ENCODE data around the gene PRPSAP1. TPM values are rescaled to one million over a fixed set of nuclear protein-coding genes. Genes with fewer than 3 reads are reported as not detected.

PRPSAP1 gene, protein sequence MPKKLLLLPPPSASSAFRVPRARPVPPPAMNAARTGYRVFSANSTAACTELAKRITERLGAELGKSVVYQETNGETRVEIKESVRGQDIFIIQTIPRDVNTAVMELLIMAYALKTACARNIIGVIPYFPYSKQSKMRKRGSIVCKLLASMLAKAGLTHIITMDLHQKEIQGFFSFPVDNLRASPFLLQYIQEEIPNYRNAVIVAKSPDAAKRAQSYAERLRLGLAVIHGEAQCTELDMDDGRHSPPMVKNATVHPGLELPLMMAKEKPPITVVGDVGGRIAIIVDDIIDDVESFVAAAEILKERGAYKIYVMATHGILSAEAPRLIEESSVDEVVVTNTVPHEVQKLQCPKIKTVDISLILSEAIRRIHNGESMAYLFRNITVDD
- total RNA-seq: 18.4 and 22.1 TPM in 2 replicates

DNA sequence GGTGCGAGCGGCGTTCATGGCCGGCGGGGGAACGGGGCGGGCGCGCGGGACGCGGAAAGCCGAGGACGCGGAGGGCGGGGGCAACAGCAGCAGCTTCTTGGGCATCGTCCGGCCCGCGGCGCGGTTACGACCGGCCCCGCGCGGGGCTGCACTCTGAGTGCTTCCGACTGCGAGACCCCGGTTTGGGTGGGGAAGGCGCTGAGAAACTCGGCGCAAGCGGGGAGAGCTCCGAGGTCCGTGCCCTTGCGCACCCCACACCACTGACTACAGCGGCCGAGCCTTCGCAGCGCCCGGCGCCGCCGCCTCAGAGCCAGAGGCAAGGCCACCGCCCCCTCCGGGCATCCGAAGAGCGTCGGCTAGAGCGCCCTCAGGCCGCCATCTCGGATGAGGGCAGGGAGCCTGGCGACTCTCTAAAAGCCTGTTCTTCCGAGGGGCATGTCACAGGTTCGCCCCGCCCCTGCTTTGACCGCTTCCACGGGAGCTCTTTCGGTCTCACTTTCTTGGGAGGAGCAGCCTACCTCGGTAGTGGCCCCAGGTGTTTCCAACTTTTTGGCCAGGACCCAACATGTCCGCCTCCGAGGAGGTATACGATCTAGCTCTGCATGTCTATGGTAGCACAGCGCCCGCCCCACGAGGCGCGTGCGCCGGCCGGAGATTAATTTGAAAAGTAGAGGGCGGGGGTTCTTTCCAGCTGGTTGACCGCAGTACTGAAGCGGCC lies at the start of gene PRPSAP1:
TSS of gene PRPSAP1 (minus strand) at position 318 of the 718 bp plus-strand sequence. CDS start at position 105, 213 bp downstream.

DNA sequence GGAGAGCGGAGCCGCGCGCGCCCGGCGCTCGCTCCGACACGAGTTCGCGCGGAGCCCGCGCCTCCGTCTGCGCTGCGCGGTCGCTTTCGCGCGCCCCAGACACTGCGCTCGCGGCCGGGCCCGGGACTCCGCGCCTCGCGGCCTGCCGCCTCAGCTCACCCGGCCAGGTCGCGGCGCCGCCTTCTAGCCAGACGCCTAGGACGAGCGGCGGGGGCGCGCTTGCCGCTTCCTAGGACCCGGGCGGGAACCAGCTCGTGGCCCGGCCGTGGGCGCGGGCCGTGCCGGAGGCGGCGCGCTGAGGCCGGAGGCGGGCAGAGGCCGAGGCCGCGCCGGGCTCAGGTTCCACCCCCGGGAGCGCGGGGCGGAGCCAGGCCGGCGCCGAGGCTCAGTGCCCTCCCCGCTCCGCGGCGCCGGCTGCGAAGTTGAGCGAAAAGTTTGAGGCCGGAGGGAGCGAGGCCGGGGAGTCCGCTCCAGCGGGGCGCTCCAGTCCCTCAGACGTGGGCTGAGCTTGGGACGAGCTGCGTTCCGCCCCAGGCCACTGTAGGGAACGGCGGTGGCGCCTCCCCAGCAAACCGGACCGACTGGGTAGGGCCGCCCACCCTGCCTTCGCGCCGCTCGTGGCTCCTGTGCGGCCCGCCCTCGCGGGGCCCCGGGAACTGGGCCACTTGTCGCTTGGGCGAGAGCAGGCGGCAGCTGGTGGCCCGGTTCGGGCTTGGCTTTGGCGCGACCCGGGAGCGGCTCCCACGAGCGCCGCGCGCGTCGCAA lies 30.7 kb upstream of the PRPSAP1 start, which contains the start of gene SPHK1:
TSS of gene SPHK1 (plus strand) at position 388 of the 765 bp plus-strand sequence. CDS start 1,036 bp downstream, outside the sequence.

DNA sequence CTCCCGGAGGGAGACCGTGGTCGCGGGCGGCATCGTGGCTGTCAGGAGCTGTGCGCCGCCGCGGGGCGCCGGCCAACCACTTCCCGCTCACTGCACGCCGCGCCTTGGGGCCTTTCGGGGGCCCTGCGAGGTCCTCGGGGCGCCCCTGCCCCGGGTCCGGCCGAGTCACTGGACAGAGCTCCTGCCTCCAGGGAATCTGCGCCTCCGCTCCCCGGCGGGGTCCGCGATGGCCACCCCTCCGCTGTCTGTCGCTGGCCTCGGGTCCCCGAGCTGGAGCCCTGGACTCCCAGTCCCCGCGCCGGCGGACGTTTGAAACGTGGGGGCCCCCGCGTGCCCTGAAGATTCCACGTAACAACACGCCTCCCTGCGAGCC lies 45.8 kb downstream of the PRPSAP1 start, which contains the start of gene QRICH2:
TSS of gene QRICH2 (minus strand) at position 311 of the 373 bp plus-strand sequence. CDS start at position 33, 278 bp downstream.

DNA sequence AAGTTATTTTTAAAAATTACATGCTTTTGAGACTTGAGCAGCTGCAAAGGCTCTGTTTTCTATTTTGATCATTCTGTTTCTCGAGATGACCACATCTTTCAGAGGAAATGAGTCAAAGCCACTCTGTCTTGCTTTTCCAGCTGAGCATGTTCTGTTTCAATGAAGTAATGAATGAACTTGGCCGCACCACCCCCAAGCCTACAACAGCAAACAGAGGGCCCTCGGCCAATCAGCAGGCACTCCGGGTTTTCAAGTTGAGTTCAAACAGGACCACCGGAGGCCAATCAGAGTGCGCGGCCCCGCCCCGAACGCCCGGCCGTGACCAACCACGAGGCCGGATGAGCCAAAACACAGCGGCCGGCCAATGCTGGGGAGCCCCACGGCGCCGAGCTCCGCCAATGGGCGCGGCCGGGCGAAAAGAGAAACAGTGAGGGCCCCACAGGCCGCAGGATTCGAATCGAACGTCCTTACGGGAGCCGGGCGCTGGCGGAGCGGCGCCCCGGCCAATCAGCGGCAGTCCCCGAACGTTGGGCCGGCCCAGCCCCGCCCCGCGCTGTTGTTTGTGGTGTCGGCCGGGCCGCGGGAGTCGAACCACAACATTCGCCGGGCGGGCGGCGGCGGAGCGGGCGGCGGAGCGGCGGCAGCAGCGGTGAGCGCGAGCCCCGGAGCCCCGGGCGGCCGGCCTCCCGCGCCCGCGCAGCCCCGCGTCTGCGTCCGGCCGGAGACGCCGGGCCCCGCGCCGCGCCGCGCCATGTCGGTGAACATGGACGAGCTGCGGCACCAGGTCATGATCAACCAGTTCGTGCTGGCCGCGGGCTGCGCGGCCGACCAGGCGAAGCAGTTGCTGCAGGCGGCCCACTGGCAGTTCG lies 88.7 kb downstream of the PRPSAP1 start, which contains the start of gene UBALD2:
TSS of gene UBALD2 (plus strand) at position 594 of the 869 bp plus-strand sequence. CDS start at position 752, 158 bp downstream.

Other genes starting within 250 kb of the PRPSAP1 start
- not detected in 2 replicates for gene FOXJ1, start 212.7 kb downstream of the PRPSAP1 start, total RNA-seq
- gene RNF157, start 113.4 kb downstream of the PRPSAP1 start, total RNA-seq: 1.0 and 2.1 TPM in 2 replicates
- gene UBALD2, start 88.6 kb downstream of the PRPSAP1 start, total RNA-seq: 12.2 and 20.3 TPM in 2 replicates
- gene QRICH2, start 45.6 kb downstream of the PRPSAP1 start, total RNA-seq: 0.24 and 0.65 TPM in 2 replicates
- 16.6 and 85.6 TPM in 2 replicates for gene SPHK1, start 30.7 kb upstream of the PRPSAP1 start, total RNA-seq
- 13.4 and 29.1 TPM in 2 replicates for gene UBE2O, start 99.2 kb upstream of the PRPSAP1 start, total RNA-seq
- not detected in 2 replicates for gene AANAT, start 113.7 kb upstream of the PRPSAP1 start, total RNA-seq
- gene RHBDF2, start 147.5 kb upstream of the PRPSAP1 start, total RNA-seq: 12.5 and 51.8 TPM in 2 replicates
- 92.3 and 137 TPM in 2 replicates for gene CYGB, start 183.8 kb upstream of the PRPSAP1 start, total RNA-seq
- gene PRCD, start 186.1 kb upstream of the PRPSAP1 start, total RNA-seq: 3.7 and 14.2 TPM in 2 replicates
- gene ST6GALNAC2, start 231.9 kb upstream of the PRPSAP1 start, total RNA-seq: 0.72 and 2.5 TPM in 2 replicates